Stimulated activated effector memory CD8-positive, alpha-beta T cell treated with anti-CD3 and anti-CD28 coated beads, Interleukin-12 subunit alpha, Interleukin-12 subunit beta, amount 100 ng/mL, for 72 hours (primary cell): ENCODE measurements around the gene TPRKB.
"Not testable (repeated sequence)": the region's sequence is repeated elsewhere in the genome, so short reads cannot be mapped to it uniquely, and the experiment has no call there.

Experiments
- ATAC-seq: fragments of 150-1000 bp; cut with Tn5 transposase; 2 replicates; pipeline ENCODE4 v1.10.0; 2021
- DNase-seq, 2 donors: peaks; one replicate each; pipeline ENCODE4 v3.0.0; 2021 to 2022; ENCODE audit warnings: low spot score in 2 of 2
- H3K27ac Mint-ChIP-seq: one replicate; pipeline ENCODE4 v1.8.0; 2022; ENCODE audit warnings: mild to moderate bottlenecking, mixed read lengths
- H3K36me3 Mint-ChIP-seq: one replicate; pipeline ENCODE4 v1.8.0; 2022; ENCODE audit warnings: mild to moderate bottlenecking, mixed read lengths
- H3K4me1 Mint-ChIP-seq: one replicate; pipeline ENCODE4 v1.8.0; 2022; ENCODE audit warnings: mixed read lengths
- H3K4me3 Mint-ChIP-seq: one replicate; pipeline ENCODE4 v1.8.0; 2022; ENCODE audit warnings: mild to moderate bottlenecking, mixed read lengths
- H3K9me3 Mint-ChIP-seq: one replicate; pipeline ENCODE4 v1.8.0; 2022; ENCODE audit warnings: mixed read lengths

The TPRKB gene

GRCh38 chr2:73759904-73760303, 22.8 kb upstream of the TPRKB start:
- H3K4me1 Mint-ChIP-seq: no peaks in the 10 kb centered on the region
- peaks cover 97% of the 10 kb centered on the region for H3K36me3 Mint-ChIP-seq
- H3K9me3 Mint-ChIP-seq: no peaks in the 10 kb centered on the region
- ATAC-seq (no peak), DNase-seq (no peak)
- H3K27ac Mint-ChIP-seq: no peak overlapping the region
- no peak overlapping the region for H3K4me3 Mint-ChIP-seq

- H3K36me3 Mint-ChIP-seq: peaks cover 97% of the 10 kb centered on the region
- no peaks in the 10 kb centered on the region for H3K9me3 Mint-ChIP-seq
- H3K4me3 Mint-ChIP-seq: no peak overlapping the region
- H3K27ac Mint-ChIP-seq: no peak overlapping the region
- no peak for ATAC-seq
- H3K4me1 Mint-ChIP-seq: peaks cover 4% of the 10 kb centered on the region
- DNase-seq: no peak
These were observed 22.2 kb upstream of the TPRKB start for GRCh38 chr2:73759285-73759764.

GRCh38 chr2:73754332-73754731, 17.2 kb upstream of the TPRKB start:
- peaks cover 72% of the 10 kb centered on the region for H3K36me3 Mint-ChIP-seq
- not testable (repeated sequence) for ATAC-seq, H3K27ac Mint-ChIP-seq, DNase-seq, H3K4me3 Mint-ChIP-seq, H3K4me1 Mint-ChIP-seq, H3K9me3 Mint-ChIP-seq

- Mint-ChIP-seq H3K27ac (no peak overlapping the region), H3K36me3 (peaks cover 73% of the 10 kb centered on the region), H3K4me1 (peaks cover 19% of the 10 kb centered on the region), H3K9me3 (no peaks in the 10 kb centered on the region), H3K4me3 (no peak overlapping the region)
- no peak for ATAC-seq
- no peak for DNase-seq
These were observed 12.2 kb upstream of the TPRKB start for GRCh38 chr2:73749314-73749713.

- Mint-ChIP-seq H3K27ac (no peak overlapping the region), H3K9me3 (no peaks in the 10 kb centered on the region), H3K36me3 (peaks cover 74% of the 10 kb centered on the region), H3K4me1 (peaks cover 17% of the 10 kb centered on the region), H3K4me3 (no peak overlapping the region)
- ATAC-seq (no peak), DNase-seq (no peak)
These were observed 9.7 kb upstream of the TPRKB start for GRCh38 chr2:73746877-73747208.

- ATAC-seq: no peak
- H3K4me1 Mint-ChIP-seq: peaks cover 17% of the 10 kb centered on the region
- H3K9me3 Mint-ChIP-seq: no peaks in the 10 kb centered on the region
- H3K36me3 Mint-ChIP-seq: peaks cover 71% of the 10 kb centered on the region
- DNase-seq: no peak
- H3K4me3 Mint-ChIP-seq: no peak overlapping the region
- H3K27ac Mint-ChIP-seq: no peak overlapping the region
These were observed 9.1 kb upstream of the TPRKB start for GRCh38 chr2:73746015-73746876.

GRCh38 chr2:73740767-73741166, 3.6 kb upstream of the TPRKB start:
- Mint-ChIP-seq H3K27ac (no peak overlapping the region), H3K4me3 (no peak overlapping the region), H3K4me1 (peaks cover 14% of the 10 kb centered on the region), H3K9me3 (peaks cover 4% of the 10 kb centered on the region), H3K36me3 (peaks cover 40% of the 10 kb centered on the region)
- DNase-seq (no peak), ATAC-seq (no peak)

- Mint-ChIP-seq H3K27ac (no peak overlapping the region), H3K4me1 (peaks cover 14% of the 10 kb centered on the region), H3K9me3 (peaks cover 4% of the 10 kb centered on the region), H3K36me3 (peaks cover 36% of the 10 kb centered on the region), H3K4me3 (no peak overlapping the region)
- DNase-seq: peak in 1 of 2 donors; percentile 45
- no peak for ATAC-seq
These were observed 2.0 kb upstream of the TPRKB start for GRCh38 chr2:73739101-73739500.

- DNase-seq: no peak
These were observed 767 bp downstream of the TPRKB start for GRCh38 chr2:73736378-73736777.

GRCh38 chr2:73730810-73731209, 6.3 kb downstream of the TPRKB start:
- Mint-ChIP-seq H3K36me3 (peaks cover 76% of the 10 kb centered on the region), H3K9me3 (no peaks in the 10 kb centered on the region), H3K4me1 (no peaks in the 10 kb centered on the region), H3K4me3 (no peak overlapping the region), H3K27ac (peak overlapping the region; percentile 63)
- ATAC-seq: no peak
- DNase-seq: peak in 1 of 2 donors; percentile 44

More at GRCh38 chr2:73736378-73736777, 767 bp downstream of the TPRKB start:
- peaks cover 57% of the 10 kb centered on the region for H3K36me3 Mint-ChIP-seq
- H3K4me3 Mint-ChIP-seq: peak overlapping the region; percentile 97
- peak overlapping the region; percentile 93 for H3K27ac Mint-ChIP-seq
- H3K4me1 Mint-ChIP-seq: peaks cover 14% of the 10 kb centered on the region
- ATAC-seq: no peak
- H3K9me3 Mint-ChIP-seq: peaks cover 4% of the 10 kb centered on the region

GRCh38 chr2:73728711-73729110, 8.4 kb downstream of the TPRKB start:
- peak in 1 of 2 donors; percentile 47 for DNase-seq
- no peak for ATAC-seq
- no peaks in the 10 kb centered on the region for H3K4me1 Mint-ChIP-seq
- no peak overlapping the region for H3K27ac Mint-ChIP-seq
- H3K9me3 Mint-ChIP-seq: no peaks in the 10 kb centered on the region
- H3K4me3 Mint-ChIP-seq: no peak overlapping the region
- peaks cover 61% of the 10 kb centered on the region for H3K36me3 Mint-ChIP-seq

GRCh38 chr2:73728043-73728442, 9.1 kb downstream of the TPRKB start:
- no peak for DNase-seq
- H3K4me1 Mint-ChIP-seq: no peaks in the 10 kb centered on the region
- no peak for ATAC-seq
- H3K36me3 Mint-ChIP-seq: peaks cover 54% of the 10 kb centered on the region
- H3K9me3 Mint-ChIP-seq: no peaks in the 10 kb centered on the region
- H3K27ac Mint-ChIP-seq: no peak overlapping the region
- no peak overlapping the region for H3K4me3 Mint-ChIP-seq

GRCh38 chr2:73726657-73727056, 10.5 kb downstream of the TPRKB start:
- peaks cover 40% of the 10 kb centered on the region for H3K36me3 Mint-ChIP-seq
- not testable (repeated sequence) for DNase-seq, ATAC-seq, H3K9me3 Mint-ChIP-seq, H3K4me1 Mint-ChIP-seq, H3K27ac Mint-ChIP-seq, H3K4me3 Mint-ChIP-seq

- Mint-ChIP-seq H3K27ac (no peak overlapping the region), H3K4me3 (no peak overlapping the region), H3K36me3 (no peaks in the 10 kb centered on the region), H3K4me1 (no peaks in the 10 kb centered on the region), H3K9me3 (peaks cover 6% of the 10 kb centered on the region)
- ATAC-seq: no peak
- DNase-seq: no peak
These were observed 18.1 kb downstream of the TPRKB start for GRCh38 chr2:73718851-73719621.

- DNase-seq (no peak), ATAC-seq (no peak)
- H3K9me3 Mint-ChIP-seq: peaks cover 9% of the 10 kb centered on the region
- H3K27ac Mint-ChIP-seq: no peak overlapping the region
- H3K4me3 Mint-ChIP-seq: no peak overlapping the region
- H3K36me3 Mint-ChIP-seq: no peaks in the 10 kb centered on the region
- no peaks in the 10 kb centered on the region for H3K4me1 Mint-ChIP-seq
These were observed 18.7 kb downstream of the TPRKB start for GRCh38 chr2:73718421-73718820.

- not testable (repeated sequence) for H3K9me3 Mint-ChIP-seq, H3K27ac Mint-ChIP-seq, ATAC-seq
These were observed 19.4 kb downstream of the TPRKB start for GRCh38 chr2:73717695-73718094.

More at GRCh38 chr2:73717695-73718094, 19.4 kb downstream of the TPRKB start:
- H3K36me3 Mint-ChIP-seq, H3K4me1 Mint-ChIP-seq, DNase-seq, H3K4me3 Mint-ChIP-seq: not testable (repeated sequence)
